GM06990 (cell line): Measurements from ENCODE around the gene DAAM1.

Experiments
- DNase-seq: peaks from one replicate; pipeline ENCODE4 v3.0.0-alpha.2; 2011; ENCODE audit not compliant: insufficient read length; ENCODE audit errors: extremely low read depth
- H3K27me3 ChIP-seq: replicated peaks from 2 replicates; pipeline ENCODE4 v1.6.0; 2011; ENCODE audit warnings: low read length; ENCODE audit not compliant: control insufficient read depth, insufficient read depth
- H3K36me3 ChIP-seq: 2 replicates; pipeline ENCODE4 v1.5.1; 2011; ENCODE audit warnings: low read length; ENCODE audit not compliant: control insufficient read depth, insufficient read depth
- H3K4me3 ChIP-seq: replicated peaks from 2 replicates; pipeline ENCODE4 v1.5.1; 2011; ENCODE audit warnings: low read depth, mild to moderate bottlenecking, control low read depth, low read length
- TF ChIP-seq, protein P1 (sequence below): IDR thresholded peaks from 2 replicates; pipeline ENCODE4 v1.5.1; 2011; ENCODE audit warnings: low read length, control low read depth, mild to moderate bottlenecking, inconsistent platforms; ENCODE audit not compliant: insufficient read depth, poor library complexity, severe bottlenecking

Gene DAAM1

GRCh38 chr14:59309291-59309900 lies 120.9 kb downstream of the DAAM1 start:
- Histone ChIP-seq H3K4me3 (no peak overlapping the region), H3K27me3 (no peaks in the 10 kb centered on the region), H3K36me3 (no peaks in the 10 kb centered on the region)
- TF ChIP-seq, protein P1, sequence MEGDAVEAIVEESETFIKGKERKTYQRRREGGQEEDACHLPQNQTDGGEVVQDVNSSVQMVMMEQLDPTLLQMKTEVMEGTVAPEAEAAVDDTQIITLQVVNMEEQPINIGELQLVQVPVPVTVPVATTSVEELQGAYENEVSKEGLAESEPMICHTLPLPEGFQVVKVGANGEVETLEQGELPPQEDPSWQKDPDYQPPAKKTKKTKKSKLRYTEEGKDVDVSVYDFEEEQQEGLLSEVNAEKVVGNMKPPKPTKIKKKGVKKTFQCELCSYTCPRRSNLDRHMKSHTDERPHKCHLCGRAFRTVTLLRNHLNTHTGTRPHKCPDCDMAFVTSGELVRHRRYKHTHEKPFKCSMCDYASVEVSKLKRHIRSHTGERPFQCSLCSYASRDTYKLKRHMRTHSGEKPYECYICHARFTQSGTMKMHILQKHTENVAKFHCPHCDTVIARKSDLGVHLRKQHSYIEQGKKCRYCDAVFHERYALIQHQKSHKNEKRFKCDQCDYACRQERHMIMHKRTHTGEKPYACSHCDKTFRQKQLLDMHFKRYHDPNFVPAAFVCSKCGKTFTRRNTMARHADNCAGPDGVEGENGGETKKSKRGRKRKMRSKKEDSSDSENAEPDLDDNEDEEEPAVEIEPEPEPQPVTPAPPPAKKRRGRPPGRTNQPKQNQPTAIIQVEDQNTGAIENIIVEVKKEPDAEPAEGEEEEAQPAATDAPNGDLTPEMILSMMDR = no peak
- DNase-seq = no peak

DNA sequence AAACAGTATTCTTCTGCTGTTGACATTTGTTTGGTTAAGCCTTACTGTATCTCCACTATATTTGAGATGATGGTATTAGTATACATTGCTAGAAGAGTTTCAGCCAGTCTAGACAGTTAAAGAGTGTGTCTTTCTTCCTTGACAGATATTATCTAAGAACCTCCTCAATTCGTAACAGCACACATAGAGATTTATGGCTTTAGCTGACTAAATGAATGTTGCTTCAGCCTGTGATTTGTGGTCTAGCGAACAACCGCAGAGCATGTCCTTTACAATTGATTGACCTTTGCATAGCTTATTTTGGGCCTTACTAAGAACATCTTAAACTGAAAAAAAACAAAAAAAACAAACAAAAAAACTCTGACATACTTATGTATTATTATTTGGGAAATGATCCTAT lies 122.2 kb downstream of the DAAM1 start:
- Histone ChIP-seq H3K36me3 (no peaks in the 10 kb centered on the region), H3K4me3 (no peak overlapping the region), H3K27me3 (no peaks in the 10 kb centered on the region)
- no peak for DNase-seq
- TF ChIP-seq, protein P1 = no peak

- Histone ChIP-seq H3K36me3 (no peaks in the 10 kb centered on the region), H3K4me3 (no peak overlapping the region), H3K27me3 (no peaks in the 10 kb centered on the region)
- no peak for DNase-seq
- TF ChIP-seq, protein P1 = no peak
Measured at GRCh38 chr14:59311723-59312122, 123.3 kb downstream of the DAAM1 start.

- Histone ChIP-seq H3K4me3 (no peak overlapping the region), H3K36me3 (no peaks in the 10 kb centered on the region), H3K27me3 (no peaks in the 10 kb centered on the region)
- TF ChIP-seq, protein P1 = no peak
- DNase-seq = no peak
Measured at GRCh38 chr14:59313144-59313651, 124.7 kb downstream of the DAAM1 start.

- TF ChIP-seq, protein P1 = no peak
- Histone ChIP-seq H3K36me3 (no peaks in the 10 kb centered on the region), H3K4me3 (no peak overlapping the region), H3K27me3 (no peaks in the 10 kb centered on the region)
- DNase-seq = no peak
Measured at GRCh38 chr14:59313658-59314608, 125.5 kb downstream of the DAAM1 start.
